HCT116 (cell line): ENCODE data around the gene HOXC12. TPM values are rescaled to one million over a fixed set of nuclear protein-coding genes. Genes with fewer than 3 reads are reported as not detected.

Source experiments
- ATAC-seq: fragments of 200-7000 bp; cut with Tn5 transposase; 2 replicates; pipeline ENCODE4 v1.9.1; 2020; ENCODE audit warnings: mild to moderate bottlenecking, moderate library complexity
- BruUV-seq: library from RNA; stranded (reverse); fragments of 400-500 nt; replicated peaks from 2 replicates; lab custom pipeline; 2021; lab: Mats Ljungman, UMichigan
- CTCF ChIA-PET: fragments of 300-600 bp; sonication (Branson Sonifier 250); formaldehyde crosslinking; loops from one replicate; lab custom pipeline; 2021; ENCODE audit warnings: antibody characterized with exemption; lab: Charles Lee
- POLR2A ChIA-PET: fragments of 300-600, 350-600 bp; sonication (Branson Sonifier 250); formaldehyde crosslinking; loops from one replicate; lab custom pipeline; 2021; ENCODE audit warnings: antibody characterized with exemption; lab: Charles Lee
- RAD21 ChIA-PET, 2 experiments: fragments of 300-600 bp; sonication (Branson Sonifier 250); formaldehyde crosslinking; loops; one replicate each; lab custom pipeline; 2023; ENCODE audit warnings: low total read pairs in 2 of 2; ENCODE audit not compliant: uncharacterized antibody in 2 of 2, unreplicated experiment in 2 of 2, low non-redundant PET in 1 of 2; lab: Charles Lee
- DNase-seq: peaks from one replicate; pipeline ENCODE4 v3.0.0-alpha.2; 2010; ENCODE audit warnings: low read depth, low spot score
- H2AFZ ChIP-seq: fragments of 200-600 bp; shearing (Covaris generic), sonication (generic); 2 replicates; pipeline ENCODE4 v1.6.1; 2017; ENCODE audit warnings: low read depth, mixed run types, mixed read lengths, antibody characterized with exemption, low read length; ENCODE audit not compliant: poor library complexity, severe bottlenecking
- H3K27ac ChIP-seq: 2 replicates; pipeline ENCODE4 v1.5.1; 2012; ENCODE audit warnings: low read depth, low read length
- H3K27me3 ChIP-seq: fragments of 200-600 bp; sonication (generic); 2 replicates; pipeline ENCODE4 v1.6.1; 2016; ENCODE audit warnings: mixed run types, low read length, mixed read lengths; ENCODE audit not compliant: insufficient read depth
- H3K36me3 ChIP-seq, 2 experiments: fragments of 200-500 bp in 1 of 2; fragments of 200-600 bp in 1 of 2; sonication (Bioruptor generic) in 1 of 2; sonication (generic) in 1 of 2; 2 replicates each; pipeline versions ENCODE4 v1.5.1 to v1.6.1; 2014 to 2016; ENCODE audit warnings: low read length in 2 of 2, inconsistent platforms in 1 of 2, mixed read lengths in 1 of 2, mixed run types in 1 of 2; ENCODE audit not compliant: insufficient read depth in 2 of 2, control insufficient read depth in 1 of 2
- H3K4me1 ChIP-seq, 2 experiments: fragments of 200-600 bp in 1 of 2; sonication (generic) in 1 of 2; 2 replicates each; pipeline versions ENCODE4 v1.5.1 to v1.6.1; 2012 to 2017; ENCODE audit warnings: low read length in 2 of 2, inconsistent platforms in 1 of 2, mild to moderate bottlenecking in 1 of 2, mixed read lengths in 1 of 2, mixed run types in 1 of 2, moderate library complexity in 1 of 2; ENCODE audit not compliant: insufficient read depth in 2 of 2, control insufficient read depth in 1 of 2
- H3K4me2 ChIP-seq: fragments of 200-600 bp; sonication (generic); 2 replicates; pipeline ENCODE4 v1.6.1; 2017; ENCODE audit warnings: mixed run types, low read length, mixed read lengths
- H3K4me3 ChIP-seq, 2 experiments: fragments of 200-600 bp in 1 of 2; sonication (generic) in 1 of 2; replicated peaks in 1 of 2; 2 replicates each; pipeline ENCODE4 v1.5.1; 2011 to 2016; ENCODE audit warnings: low read length in 2 of 2, control low read depth in 1 of 2, low read depth in 1 of 2, mild to moderate bottlenecking in 1 of 2, mixed read lengths in 1 of 2, mixed run types in 1 of 2
- H3K79me2 ChIP-seq: fragments of 200-600 bp; sonication (generic); 2 replicates; pipeline ENCODE4 v1.6.1; 2017; ENCODE audit warnings: mild to moderate bottlenecking, mixed run types, low read length, moderate library complexity, mixed read lengths; ENCODE audit not compliant: insufficient read depth
- H3K9ac ChIP-seq: fragments of 200-600 bp; sonication (generic); 2 replicates; pipeline ENCODE4 v1.6.1; 2016; ENCODE audit warnings: low read length, mixed read lengths
- H3K9me2 ChIP-seq: fragments of 200-600 bp; sonication (generic), shearing (Covaris generic); 2 replicates; pipeline ENCODE4 v1.6.1; 2017; ENCODE audit warnings: mixed run types, mild to moderate bottlenecking, moderate library complexity; ENCODE audit not compliant: insufficient read depth
- H3K9me3 ChIP-seq, 2 experiments: fragments of 200-500 bp in 1 of 2; fragments of 200-600 bp in 1 of 2; sonication (Bioruptor generic) in 1 of 2; sonication (generic) in 1 of 2; 2 replicates each; pipeline ENCODE4 v1.6.1; 2014 to 2017; ENCODE audit warnings: low read length in 2 of 2, mixed read lengths in 2 of 2, inconsistent platforms in 1 of 2, low read depth in 1 of 2, mild to moderate bottlenecking in 1 of 2, mixed run types in 1 of 2, moderate library complexity in 1 of 2; ENCODE audit not compliant: control insufficient read depth in 1 of 2, insufficient read depth in 1 of 2
- H4K20me1 ChIP-seq: fragments of 200-600 bp; sonication (generic), shearing (Covaris generic); 2 replicates; pipeline ENCODE4 v1.6.1; 2017; ENCODE audit warnings: mixed run types, mild to moderate bottlenecking, moderate library complexity; ENCODE audit not compliant: insufficient read depth
- ATF3 ChIP-seq: IDR thresholded peaks from 2 replicates; pipeline ENCODE4 v1.6.1; 2012
- CBX3 ChIP-seq: IDR thresholded peaks from 2 replicates; pipeline ENCODE4 v1.6.1; 2012; ENCODE audit warnings: low read depth
- CEBPB ChIP-seq: IDR thresholded peaks from 2 replicates; pipeline ENCODE4 v1.6.1; 2012; ENCODE audit warnings: low read depth
- EZH2 ChIP-seq: fragments of 200-600 bp; sonication (generic); IDR thresholded peaks from 2 replicates; pipeline ENCODE4 v1.6.1; 2017; ENCODE audit warnings: antibody characterized with exemption, mixed run types
- EZH2phosphoT487 ChIP-seq: fragments of 200-600 bp; IDR thresholded peaks from 2 replicates; pipeline ENCODE4 v1.6.1; 2018; ENCODE audit warnings: antibody characterized with exemption, borderline replicate concordance
- JUND ChIP-seq: IDR thresholded peaks from 2 replicates; pipeline ENCODE4 v1.6.1; 2012
- POLR2AphosphoS5 ChIP-seq: IDR thresholded peaks from 2 replicates; pipeline ENCODE4 v1.6.1; 2011; ENCODE audit warnings: mild to moderate bottlenecking, low read depth, low read length, moderate library complexity
- RAD21 ChIP-seq: IDR thresholded peaks from 2 replicates; pipeline ENCODE4 v1.6.1; 2012; ENCODE audit warnings: low read depth, mild to moderate bottlenecking
- SIN3A ChIP-seq: IDR thresholded peaks from 2 replicates; pipeline ENCODE4 v1.6.1; 2012; ENCODE audit warnings: low read depth
- SRF ChIP-seq: IDR thresholded peaks from 2 replicates; pipeline ENCODE4 v1.6.1; 2012; ENCODE audit warnings: low read depth
- ZNF274 ChIP-seq: fragments of 200-500 bp; sonication (Bioruptor generic); IDR thresholded peaks from 2 replicates; pipeline ENCODE4 v1.6.1; 2014; ENCODE audit warnings: mild to moderate bottlenecking, low read depth, low read length, inconsistent platforms
- intact Hi-C: fragments of 100-400 bp; cut with micrococcal nuclease; formaldehyde crosslinking; loops from 2 replicates; pipeline ENCODE4 v1.10.0; 2022
- total RNA-seq: library from RNA; stranded (reverse); gene quantifications from one replicate; pipeline ENCODE4 v1.2.1, GENCODE V29; 2021; ENCODE audit not compliant: unreplicated experiment

The HOXC12 gene
- total RNA-seq, 1 experiment from 2014 or later: not detected

GRCh38 chr12:53980104-53980801 lies 25.6 kb downstream of the HOXC12 start:
- CTCF ChIA-PET: interaction anchor here (1.0 kb wide), 1 partner anchor 228 kb away, joined by 3 read pairs; no protein-coding TSS in a partner anchor
- intact Hi-C loops: no loop called here
- H3K9me2 ChIP-seq: no peaks in the 10 kb centered on the region
- no peak for TF ChIP-seq RAD21
- TF ChIP-seq CBX3: no peak
- no peak for TF ChIP-seq JUND
- TF ChIP-seq CEBPB: no peak
- TF ChIP-seq POLR2AphosphoS5: no peak
- no peak for TF ChIP-seq ZNF274
- TF ChIP-seq SRF: no peak
- no peak for TF ChIP-seq SIN3A
- TF ChIP-seq EZH2: no peak
- TF ChIP-seq EZH2phosphoT487: no peak
- TF ChIP-seq ATF3: no peak
- POLR2A ChIA-PET: no interaction called here
- no peak overlapping the region for H2AFZ ChIP-seq
- H3K4me2 ChIP-seq: no peak overlapping the region
- no peaks in the 10 kb centered on the region for H3K9me3 ChIP-seq
- DNase-seq: no peak
- H3K27me3 ChIP-seq: no peaks in the 10 kb centered on the region
- H3K4me1 ChIP-seq: peaks cover 0 to 4% of the 10 kb centered on the region in 2 experiments; a peak in 2 of 4 replicates
- BruUV-seq: no TSS peak
- no peak overlapping the region for H3K27ac ChIP-seq
- no peak overlapping the region for H3K9ac ChIP-seq
- RAD21 ChIA-PET: no interaction called here
- no peak overlapping the region for H3K4me3 ChIP-seq
- no peak for ATAC-seq
- H3K79me2 ChIP-seq: no peaks in the 10 kb centered on the region
- no peaks in the 10 kb centered on the region for H3K36me3 ChIP-seq
- no peaks in the 10 kb centered on the region for H4K20me1 ChIP-seq
